HG03354 (cell line): Measurements from ENCODE around the gene NDFIP2.

Experiments
- ATAC-seq: cut with Tn5 transposase; IDR thresholded peaks from one replicate; pipeline ENCODE4 v1.9.1; 2021; ENCODE audit warnings: mild to moderate bottlenecking; ENCODE audit not compliant: unreplicated experiment, poor library complexity, severe bottlenecking

The NDFIP2 gene

GRCh38 chr13:79457948-79458347 is 23.0 kb upstream of the NDFIP2 start:
- ATAC-seq, result peak; percentile 43

GRCh38 chr13:79458436-79458835 is 22.5 kb upstream of the NDFIP2 start:
- ATAC-seq, result no peak

- no peak for ATAC-seq
Measured at GRCh38 chr13:79459906-79460305, 21.0 kb upstream of the NDFIP2 start.

GRCh38 chr13:79462895-79463294 is 18.1 kb upstream of the NDFIP2 start:
- ATAC-seq, result no peak

GRCh38 chr13:79463604-79464003 is 17.4 kb upstream of the NDFIP2 start:
- no peak for ATAC-seq

- ATAC-seq, result no peak
Measured at GRCh38 chr13:79466872-79467271, 14.1 kb upstream of the NDFIP2 start.

- no peak for ATAC-seq
Measured at GRCh38 chr13:79468402-79468801, 12.6 kb upstream of the NDFIP2 start.

GRCh38 chr13:79468819-79469218 is 12.1 kb upstream of the NDFIP2 start:
- peak; percentile 61 for ATAC-seq

GRCh38 chr13:79469608-79470007 is 11.3 kb upstream of the NDFIP2 start:
- no peak for ATAC-seq

- no peak for ATAC-seq
Measured at GRCh38 chr13:79470666-79471065, 10.3 kb upstream of the NDFIP2 start.

GRCh38 chr13:79475569-79475968 is 5.4 kb upstream of the NDFIP2 start:
- ATAC-seq, result no peak

- no peak for ATAC-seq
Measured at GRCh38 chr13:79477968-79478367, 3.0 kb upstream of the NDFIP2 start.

- no peak for ATAC-seq
Measured at GRCh38 chr13:79479882-79480281, 1.1 kb upstream of the NDFIP2 start.

GRCh38 chr13:79481685-79482052 is 714 bp downstream of the NDFIP2 start:
- ATAC-seq, result peak; percentile 42

GRCh38 chr13:79482281-79482970 is 1.5 kb downstream of the NDFIP2 start:
- ATAC-seq, result no peak

GRCh38 chr13:79483086-79483706 is 2.2 kb downstream of the NDFIP2 start:
- no peak for ATAC-seq

- no peak for ATAC-seq
Measured at GRCh38 chr13:79485014-79485811, 4.3 kb downstream of the NDFIP2 start.

GRCh38 chr13:79486433-79487188 is 5.7 kb downstream of the NDFIP2 start:
- no peak for ATAC-seq

- no peak for ATAC-seq
Measured at GRCh38 chr13:79490326-79490725, 9.4 kb downstream of the NDFIP2 start.

- ATAC-seq, result no peak
Measured at GRCh38 chr13:79490824-79491223, 9.9 kb downstream of the NDFIP2 start.
